Measurements from ENCODE around the gene THAP6.
"Not testable (repeated sequence)": the region's sequence is repeated elsewhere in the genome, so short reads cannot be mapped to it uniquely, and the experiment has no call there.

THAP6 gene

DNA sequence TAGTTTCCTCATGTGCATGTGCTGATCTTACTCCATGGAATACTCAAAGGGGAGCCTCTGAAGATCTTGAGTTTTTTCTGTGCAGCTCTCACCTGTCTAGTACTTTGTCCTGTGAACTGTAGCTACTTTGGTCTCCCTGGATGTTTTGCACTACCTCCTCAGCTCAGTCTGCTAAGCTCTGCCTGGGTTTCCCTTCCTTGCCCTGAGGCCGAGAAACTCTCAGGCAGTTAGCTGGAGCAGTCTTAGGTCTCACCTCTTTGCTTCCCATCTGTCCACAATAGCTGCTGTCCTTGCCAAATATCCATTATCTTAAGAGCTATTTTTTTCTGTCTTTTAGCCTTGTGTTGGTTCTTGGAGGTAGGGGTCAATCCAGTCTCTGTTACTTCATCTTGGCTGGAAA, 11.6 kb downstream of the THAP6 start:
- no peak for DNase-seq

DNA sequence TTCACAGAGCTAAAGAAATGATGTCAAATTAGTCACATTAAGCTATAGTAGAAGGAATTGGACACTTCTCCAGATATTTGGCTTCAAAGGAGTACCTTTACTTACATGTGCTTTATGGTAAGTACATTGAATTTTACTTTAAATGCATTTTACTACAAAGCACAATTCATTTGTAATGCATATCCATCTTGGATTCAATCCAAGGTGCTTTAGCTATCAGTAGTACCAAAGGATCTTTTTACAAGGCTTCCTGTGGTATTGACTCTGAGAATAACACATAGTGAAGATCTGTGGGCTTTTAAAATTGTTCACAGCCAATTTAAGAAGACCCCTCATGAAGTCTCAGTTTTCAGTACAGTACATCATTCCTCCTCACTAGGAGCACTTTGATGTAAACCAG, 13.2 kb downstream of the THAP6 start:
- no peak for DNase-seq

DNA sequence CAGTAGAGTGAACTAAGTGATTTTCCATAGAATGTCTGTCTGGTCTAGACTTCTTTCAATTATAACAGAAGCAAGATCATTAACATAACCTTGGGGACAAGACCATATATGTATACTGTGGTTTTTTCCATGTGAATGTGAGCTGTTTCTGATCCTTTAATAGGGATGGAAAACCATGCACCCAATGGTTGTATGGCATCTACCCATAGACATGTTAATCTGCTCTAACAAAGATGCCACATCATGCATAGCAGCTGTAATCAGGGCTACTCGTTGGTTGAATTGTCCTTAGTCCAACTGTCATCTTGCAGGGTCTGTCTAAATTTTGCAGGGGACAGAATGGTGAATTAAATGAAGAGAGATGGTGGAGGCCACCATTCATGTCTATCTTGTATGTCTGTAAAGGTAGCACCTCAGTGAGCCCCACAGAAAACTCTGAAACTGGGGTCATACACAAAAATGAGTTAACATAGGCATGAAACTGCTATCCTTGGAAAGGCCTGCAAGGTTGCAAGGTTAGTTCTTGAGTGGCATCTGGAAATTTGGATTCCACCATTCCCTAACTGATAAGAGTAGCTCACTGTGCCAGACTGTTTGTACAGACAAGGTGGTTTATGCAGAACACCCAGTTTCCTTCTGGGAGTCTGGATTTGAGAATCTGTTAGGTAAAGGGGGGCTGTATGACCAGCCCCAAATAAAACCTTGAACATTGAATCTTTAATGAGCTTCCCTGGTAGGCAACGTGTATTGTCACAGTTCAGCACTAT, 16.5 kb downstream of the THAP6 start:
- no peak for DNase-seq

DNA sequence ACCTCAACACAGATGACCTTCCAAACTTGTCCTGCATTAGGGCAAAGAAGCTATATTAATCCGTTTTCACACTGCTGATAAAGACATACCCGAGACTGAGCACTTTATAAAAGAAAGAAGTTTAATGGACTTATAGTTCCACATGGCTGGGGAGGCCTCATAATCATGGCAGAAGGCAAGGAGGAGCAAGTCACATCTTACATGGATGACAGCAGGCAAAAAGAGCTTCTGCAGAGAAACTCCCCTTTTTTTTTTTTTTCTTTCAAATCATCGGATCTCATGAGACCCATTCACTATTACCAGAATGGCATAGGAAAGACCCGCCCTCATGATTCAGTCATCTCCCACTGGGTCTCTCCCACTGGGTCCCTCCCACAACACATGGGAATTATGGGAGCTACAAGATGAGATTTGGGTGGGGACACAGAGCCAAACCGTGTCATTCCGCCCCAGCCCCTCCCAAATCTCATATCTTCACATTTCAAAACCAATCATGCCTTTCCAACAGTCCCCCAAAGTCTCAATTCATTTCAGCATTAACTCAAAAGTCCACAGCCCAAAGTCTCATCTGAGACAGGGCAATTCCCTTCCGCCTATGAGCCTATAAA, 17.4 kb downstream of the THAP6 start:
- DNase-seq: not testable (repeated sequence)

DNA sequence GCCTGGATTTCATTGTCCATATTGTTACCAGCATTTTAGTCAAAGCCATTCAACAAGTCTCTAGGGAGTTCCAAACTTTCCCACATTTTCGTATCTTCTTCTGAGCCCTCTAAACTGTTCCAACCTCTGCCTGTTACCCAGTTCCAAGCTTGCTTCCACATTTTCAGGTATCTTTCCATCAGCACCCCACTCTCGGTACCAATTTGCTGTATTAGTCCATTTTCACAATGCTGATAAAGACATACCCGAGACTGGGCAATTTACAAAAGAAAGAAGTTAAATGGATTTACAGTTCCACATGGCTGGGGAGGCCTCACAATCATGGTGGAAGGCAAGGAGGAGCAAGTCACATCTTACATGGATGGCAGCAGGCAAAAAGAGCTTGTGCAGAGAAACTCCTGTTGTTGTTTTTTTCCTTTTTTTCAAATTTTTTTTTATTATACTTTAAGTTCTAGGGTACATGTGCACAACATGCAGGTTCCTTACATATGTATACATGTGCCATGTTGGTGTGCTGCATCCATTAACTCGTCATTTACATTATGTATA, 19.1 kb downstream of the THAP6 start:
- DNase-seq: not testable (repeated sequence)

DNA sequence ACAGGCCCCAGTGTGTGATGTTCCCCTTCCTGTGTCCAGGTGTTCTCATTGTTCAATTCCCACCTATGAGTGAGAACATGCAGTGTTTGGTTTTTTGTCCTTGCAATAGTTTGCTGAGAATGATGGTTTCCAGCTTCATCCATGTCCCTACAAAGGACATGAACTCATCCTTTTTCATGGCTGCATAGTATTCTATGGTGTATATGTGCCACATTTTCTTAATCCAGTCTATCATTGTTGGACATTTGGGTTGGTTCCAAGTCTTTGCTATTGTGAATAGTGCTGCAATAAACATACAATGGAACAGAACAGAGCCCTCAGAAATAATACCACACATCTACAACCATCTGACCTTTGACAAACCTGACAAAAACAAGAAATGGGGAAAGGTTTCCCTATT, 19.7 kb downstream of the THAP6 start:
- DNase-seq: not testable (repeated sequence)

DNA sequence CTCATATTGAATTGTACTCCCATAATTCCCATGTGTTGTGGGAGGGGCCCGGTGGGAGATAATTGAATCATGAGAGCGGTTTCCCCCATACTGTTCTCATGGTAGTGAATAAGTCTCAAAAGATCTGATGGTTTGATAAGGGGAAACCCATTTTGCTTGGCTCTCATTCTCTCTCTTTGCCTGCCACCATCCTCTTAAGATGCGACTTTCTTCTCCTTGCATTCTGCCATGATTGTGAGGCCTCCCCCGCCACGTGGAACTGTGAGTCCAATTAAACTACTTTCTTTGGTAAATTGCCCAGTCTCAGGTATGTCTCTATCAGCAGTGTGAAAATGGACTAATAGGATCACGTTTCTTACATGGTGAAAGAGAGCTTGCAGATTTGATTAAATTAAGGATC, 23.0 kb downstream of the THAP6 start:
- not testable (repeated sequence) for DNase-seq

DNA sequence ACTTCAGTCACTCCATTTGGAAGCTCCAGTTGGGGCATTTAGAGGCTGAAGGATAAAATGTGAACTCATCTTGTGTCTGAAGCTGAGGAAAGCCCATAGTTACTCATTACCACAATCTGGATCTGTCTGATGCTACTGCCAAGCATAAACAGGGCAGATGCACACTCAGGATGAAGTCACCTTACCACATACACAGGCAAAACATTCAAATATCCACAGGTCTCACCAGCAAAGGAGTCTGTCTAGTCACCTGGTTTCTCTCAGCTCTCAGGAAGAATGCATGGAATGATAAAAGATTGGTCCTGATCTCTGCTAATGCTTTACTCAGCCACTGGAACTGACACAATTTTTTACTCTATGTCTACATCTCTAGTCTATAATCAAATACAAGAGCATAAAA, 28.6 kb downstream of the THAP6 start:
- peak; percentile 51 for DNase-seq

DNA sequence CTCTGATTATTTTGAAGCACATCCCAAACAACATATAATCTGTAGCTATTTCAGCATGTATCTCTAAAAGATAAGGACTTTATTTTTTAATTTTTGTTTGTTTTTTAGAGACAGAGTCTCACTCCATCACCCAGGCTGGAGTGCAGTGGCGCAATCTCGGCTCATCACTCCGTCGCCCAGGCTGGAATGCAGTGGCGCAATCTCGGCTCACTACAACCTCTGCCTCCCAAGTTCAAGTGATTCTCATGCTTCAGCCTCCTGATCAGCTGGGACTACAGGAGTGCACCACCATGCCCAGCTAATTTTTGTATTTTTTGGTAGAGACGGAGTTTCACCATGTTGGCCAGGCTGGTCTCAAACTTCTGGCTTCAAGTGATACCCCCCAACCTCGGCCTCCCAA, 29.9 kb downstream of the THAP6 start:
- DNase-seq: not testable (repeated sequence)

DNA sequence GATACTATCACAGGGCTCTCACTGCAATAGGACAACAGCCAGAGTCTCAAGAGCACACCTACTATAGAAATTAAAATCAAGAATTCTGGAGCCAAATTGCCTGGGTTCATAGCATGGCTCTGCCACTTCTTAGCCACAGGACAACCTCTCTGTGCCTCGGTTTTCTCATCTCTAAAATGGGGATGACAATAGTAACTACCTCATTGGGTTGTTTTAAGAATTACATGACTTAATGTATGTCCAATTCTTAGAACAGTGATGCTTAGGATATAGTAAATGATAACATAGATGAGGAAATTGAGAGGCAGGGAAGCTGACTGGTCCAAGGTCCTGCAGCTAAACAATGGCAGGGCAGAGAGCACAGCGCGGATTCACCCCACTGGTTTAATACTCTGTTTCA, 30.6 kb downstream of the THAP6 start:
- DNase-seq: no peak

DNA sequence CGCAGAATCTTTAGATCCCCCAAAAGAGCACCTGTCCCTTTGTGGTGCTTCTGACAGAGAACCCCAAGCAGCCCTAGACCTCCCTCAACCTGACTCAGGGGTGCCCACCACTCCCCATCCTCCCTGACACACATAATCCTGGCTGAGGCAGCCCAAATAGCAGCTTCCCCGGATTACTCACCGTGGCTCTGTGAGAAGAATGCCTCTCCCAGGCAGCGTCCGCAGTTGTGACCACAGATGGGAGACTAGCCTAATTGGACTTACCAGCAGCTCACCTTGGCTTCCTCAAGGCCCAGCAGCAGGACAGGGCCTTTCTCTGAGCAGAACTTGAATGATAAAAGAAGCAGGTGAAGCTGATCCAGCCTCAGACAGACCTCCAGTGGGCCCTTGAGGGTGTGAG, 31.3 kb downstream of the THAP6 start:
- DNase-seq: peak; percentile 41

DNA sequence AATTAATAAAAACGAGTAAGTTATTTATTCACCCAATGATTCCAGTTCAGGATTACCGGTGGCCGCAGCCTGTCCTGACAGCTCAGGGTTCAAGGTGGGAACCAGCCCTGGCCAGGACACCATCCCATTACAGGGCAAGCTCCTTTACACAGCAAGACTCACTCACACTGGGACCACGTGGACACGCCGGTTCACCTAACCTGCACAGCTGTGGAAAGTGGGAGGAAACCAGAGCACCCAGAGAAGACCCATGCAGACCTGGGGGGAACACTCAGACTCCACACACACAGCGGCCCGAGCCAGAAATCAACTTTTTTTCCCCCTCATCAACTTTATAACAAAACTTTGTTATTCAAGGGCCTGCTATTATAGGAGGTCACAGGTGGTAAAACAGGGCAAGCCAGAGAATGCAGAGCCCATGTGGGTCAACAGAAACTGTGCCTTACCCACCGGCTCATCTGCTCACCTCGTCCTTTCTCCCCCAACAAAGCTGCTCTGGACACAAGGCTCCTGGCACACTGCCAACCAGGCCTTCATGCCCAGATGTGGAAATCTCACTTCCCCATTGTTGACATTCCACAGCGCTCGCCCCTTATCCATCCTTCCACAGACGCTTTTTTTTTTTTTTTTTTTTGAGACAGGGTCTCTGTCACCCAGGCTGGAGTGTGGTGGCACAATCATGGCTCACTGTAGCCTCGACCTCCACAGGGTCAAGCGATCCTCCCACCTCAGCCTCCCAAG, 33.5 kb downstream of the THAP6 start:
- DNase-seq: peak; percentile 32

DNA sequence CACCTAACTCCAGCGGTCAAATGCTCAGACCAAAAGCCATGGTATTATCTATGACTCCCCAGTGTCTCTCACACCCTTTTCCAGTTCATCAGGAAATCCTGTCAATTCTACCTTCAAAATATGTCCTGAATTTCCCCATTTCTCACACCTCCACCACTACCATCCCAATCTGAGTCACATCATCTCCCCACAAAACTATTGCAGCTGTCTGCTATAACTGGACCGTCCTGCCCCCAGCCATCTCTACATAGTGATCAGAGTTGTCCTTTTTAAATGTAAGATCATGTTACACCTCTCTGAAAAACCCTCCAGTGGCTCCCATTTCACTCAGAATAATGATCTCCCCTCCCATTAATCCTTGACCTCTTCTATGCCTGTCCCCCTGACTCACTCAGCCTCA, 34.7 kb downstream of the THAP6 start:
- no peak for DNase-seq

DNA sequence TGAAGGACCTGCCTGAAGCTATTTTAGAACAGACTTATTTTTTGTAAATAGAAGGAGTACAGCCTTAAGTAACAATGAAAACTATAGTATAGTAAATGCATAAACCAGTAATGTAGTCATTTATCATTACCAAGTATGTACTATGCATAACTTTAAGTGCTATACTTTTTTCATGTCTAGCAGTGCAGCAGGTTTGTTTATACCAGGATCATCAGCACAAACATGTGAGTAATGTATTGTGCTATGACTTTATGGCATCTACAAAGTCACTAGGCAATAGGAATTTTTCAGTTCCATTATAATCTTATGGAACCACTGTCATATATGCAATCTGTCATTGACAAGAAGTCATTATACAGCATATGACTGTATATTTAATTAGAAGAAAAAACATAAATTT, 38.2 kb downstream of the THAP6 start:
- no peak for DNase-seq

DNA sequence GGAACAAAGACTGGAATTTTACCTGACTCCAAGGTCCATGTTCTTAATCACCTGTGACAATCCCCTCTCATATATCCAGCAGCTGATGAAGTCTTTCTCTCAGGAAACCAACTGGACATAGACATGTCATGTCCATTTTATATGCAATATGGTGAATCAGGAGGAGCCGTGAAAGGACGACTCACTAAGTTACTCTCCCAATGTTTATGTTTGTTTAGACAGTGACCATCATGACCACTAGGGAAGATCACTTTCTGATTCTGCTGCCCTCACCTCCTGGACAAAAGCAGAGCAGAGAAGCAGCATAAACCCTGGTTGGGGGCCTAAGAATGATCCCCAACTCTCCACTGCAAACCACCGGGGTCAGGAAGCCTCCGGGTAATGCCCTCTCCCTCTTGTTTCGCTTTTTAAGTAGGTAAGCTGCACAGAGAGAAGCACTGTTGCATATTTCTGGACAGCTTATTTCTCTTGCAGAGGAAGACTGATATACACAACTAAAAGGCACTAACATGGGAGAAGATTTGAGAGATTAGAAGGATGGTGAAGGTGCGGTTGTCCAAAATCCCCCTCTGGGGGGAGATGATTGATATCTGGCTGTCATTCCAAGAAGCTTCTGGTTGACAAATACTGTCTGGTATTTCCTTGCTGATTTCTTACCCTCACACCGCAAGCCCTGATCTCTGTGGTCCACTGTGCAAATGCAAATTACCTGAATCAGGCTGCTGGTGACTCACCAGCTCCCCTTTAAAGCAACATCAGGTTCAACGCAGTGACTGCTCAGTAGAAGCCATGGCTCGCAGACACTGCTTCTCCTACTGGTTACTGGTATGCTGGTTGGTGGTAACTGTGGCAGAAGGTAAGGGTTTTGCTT, 41.3 kb downstream of the THAP6 start, which contains the start of gene ODAPH:
Gene ODAPH, plus strand, starts transcription at position 773 of the 871 bp plus-strand sequence. Its CDS starts 17 bp downstream, at position 790.
- peak; percentile 2 for DNase-seq

DNA sequence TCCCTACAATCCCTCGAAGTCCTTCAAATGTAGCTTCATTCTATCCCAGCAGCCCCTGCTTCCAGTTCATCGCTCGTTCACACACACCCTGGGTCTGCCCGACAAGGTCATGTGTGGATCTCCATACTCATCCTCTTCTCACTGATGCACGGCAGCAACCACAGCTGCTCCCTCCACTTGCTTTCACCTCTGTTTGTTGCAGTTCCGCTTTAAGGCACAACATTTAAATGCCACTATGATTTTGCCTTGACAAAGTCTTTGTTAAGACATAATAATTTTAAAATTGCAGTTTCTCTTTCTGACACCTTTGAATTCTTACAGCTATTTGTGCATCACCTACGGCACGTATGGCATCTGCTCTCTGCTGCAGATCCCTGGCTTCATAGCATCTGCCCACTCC, 43.4 kb downstream of the THAP6 start:
- DNase-seq: no peak

DNA sequence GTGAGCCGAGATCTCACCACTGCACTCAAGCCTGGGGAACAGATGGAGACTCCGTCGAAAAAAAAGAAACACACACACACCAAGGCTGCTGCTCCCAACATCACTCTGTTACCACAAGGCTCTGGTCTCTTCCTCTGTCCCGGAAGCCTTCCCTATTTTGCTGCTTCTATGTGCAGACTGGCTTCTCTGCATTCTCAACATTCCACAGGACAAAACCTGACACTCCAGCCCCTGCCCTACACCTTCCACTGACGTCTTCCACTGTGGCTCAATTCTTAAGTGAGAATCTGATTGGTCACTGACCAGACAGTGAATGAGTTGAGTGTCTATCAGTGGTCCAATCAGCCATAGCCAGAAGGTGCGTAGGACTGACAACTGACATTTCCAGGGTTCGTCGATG, 47.5 kb downstream of the THAP6 start:
- no peak for DNase-seq

DNA sequence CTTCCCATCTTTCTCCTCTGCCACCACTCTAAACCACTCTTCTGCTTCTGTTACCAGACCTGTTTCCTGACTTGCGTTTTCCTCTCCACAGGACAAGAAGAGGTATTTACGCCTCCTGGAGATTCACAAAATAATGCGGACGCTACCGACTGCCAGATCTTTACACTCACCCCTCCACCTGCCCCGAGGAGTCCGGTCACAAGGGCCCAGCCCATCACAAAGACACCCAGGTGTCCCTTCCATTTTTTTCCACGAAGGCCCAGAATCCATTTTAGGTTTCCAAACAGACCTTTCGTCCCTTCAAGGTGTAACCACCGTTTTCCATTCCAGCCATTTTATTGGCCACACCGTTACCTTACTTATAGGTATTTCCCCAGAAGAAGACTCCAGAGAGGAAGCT, 49.8 kb downstream of the THAP6 start:
- DNase-seq: no peak

DNA sequence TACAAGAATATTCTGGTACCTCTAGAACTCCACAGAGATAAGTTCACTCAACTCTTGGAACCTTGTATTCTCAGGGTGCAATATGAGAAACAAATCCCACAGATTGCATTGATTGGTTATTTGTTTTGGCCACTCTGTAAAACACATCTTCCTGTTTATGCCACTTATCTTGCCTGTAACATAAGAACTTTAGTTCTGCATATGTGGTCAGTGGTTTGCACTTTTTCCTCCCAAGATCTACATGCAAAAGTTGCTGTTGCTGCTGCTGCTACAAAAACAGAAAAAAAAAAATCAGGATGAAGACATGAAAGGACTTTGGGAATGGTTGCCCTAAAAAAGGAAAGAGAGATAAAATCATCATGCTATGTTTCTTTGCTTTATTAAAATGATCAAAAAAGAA, 51.2 kb downstream of the THAP6 start:
- DNase-seq: no peak

DNA sequence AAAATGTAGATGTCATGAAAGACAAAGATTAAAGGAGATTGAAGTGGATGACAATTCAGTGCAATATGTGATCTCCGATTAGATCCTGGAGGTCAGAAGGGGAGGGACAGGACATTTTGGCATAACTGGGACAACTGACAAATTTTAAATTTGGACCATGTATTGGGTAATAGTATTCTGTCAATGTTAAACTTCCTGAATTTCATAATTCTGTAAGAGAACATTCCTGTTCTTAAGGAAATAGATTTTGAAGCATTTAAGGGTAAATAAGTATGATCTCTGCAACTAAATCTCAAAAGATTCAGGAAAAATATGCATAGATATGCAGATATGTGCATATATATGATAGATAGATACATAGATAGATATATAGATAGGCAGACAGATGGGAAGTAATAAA, 52.6 kb downstream of the THAP6 start:
- no peak for DNase-seq

DNA sequence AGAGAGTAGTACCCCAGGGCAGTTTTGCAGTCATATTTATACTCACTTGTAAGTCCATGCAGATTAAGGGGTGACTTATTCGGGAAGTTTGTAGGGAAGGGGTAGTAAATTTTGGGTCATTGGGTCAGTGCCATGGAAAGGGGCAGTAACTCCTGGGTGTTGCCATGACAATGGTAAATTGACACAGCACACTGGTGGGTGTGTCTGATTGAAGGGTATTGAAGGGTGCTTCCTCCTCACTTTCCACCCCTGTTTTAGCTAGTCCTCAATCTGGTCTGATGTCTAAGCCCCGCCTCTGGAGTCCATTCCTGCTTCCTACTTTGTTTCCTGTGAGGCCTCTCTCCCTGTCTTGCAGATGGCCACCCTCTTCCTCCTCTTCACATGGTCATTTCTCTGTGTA, 53.5 kb downstream of the THAP6 start:
- DNase-seq: no peak
